GM13976 (cell line): Measurements from ENCODE around the gene TEKT2.

Experiments
- DNase-seq: peaks from one replicate; pipeline ENCODE4 v3.0.0; 2012; ENCODE audit warnings: low spot score
- in situ Hi-C: fragments of 300-500 bp; cut with MboI; formaldehyde crosslinking; loops from one replicate; pipeline ENCODE4 v1.12.0; 2022; ENCODE audit warnings: low sequenced_read_pairs, mixed read lengths, inconsistent platforms; ENCODE audit not compliant: unreplicated experiment
- TF ChIP-seq, protein P1 (sequence below): IDR thresholded peaks from 2 replicates; pipeline ENCODE4 v1.5.1; 2012; ENCODE audit warnings: borderline replicate concordance, mild to moderate bottlenecking; ENCODE audit not compliant: insufficient read depth; ENCODE audit errors: extremely low read depth, missing control alignments, control extremely low read depth

Gene TEKT2

DNA sequence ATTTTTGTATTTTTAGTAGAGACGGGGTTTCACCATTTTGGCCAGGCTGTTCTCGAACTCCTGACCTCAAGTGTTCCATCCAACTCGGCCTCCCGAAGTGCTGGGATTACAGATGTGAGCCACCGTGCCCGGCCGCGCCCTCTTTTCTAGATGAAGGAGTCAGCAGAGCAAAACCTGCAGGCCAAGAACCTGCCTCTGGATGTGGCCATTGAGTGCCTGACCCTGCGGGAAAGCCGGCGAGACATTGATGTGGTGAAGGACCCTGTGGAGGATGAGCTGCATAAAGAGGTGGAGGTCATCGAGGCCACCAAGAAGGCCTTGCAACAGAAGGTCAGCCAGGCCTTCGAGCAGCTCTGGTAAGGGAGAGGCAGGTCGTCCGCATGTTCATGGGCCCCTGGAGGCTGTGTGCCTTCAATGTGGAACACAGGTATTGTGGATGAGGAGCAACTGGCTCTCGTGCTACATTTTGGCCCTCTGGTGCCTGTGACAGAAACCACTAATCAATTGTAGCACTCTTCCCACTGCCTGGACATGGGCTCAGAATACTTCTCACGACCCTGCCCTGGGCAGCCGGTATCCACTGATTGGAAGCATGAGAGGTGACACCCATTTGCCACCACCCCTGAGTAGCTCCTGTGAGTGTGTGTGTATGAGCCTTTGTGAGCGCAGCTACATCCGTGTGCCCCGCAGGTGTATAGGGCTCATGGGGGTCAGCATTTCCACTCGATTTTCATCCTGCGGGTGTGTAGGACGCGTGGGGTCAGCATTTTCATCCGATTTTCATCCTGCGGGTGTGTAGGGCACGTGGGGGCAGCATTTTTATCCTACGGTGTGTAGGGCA lies 2.0 kb downstream of the TEKT2 start:
- in situ Hi-C loops, result no loop called here
- DNase-seq, result no peak
- TF ChIP-seq, protein P1, sequence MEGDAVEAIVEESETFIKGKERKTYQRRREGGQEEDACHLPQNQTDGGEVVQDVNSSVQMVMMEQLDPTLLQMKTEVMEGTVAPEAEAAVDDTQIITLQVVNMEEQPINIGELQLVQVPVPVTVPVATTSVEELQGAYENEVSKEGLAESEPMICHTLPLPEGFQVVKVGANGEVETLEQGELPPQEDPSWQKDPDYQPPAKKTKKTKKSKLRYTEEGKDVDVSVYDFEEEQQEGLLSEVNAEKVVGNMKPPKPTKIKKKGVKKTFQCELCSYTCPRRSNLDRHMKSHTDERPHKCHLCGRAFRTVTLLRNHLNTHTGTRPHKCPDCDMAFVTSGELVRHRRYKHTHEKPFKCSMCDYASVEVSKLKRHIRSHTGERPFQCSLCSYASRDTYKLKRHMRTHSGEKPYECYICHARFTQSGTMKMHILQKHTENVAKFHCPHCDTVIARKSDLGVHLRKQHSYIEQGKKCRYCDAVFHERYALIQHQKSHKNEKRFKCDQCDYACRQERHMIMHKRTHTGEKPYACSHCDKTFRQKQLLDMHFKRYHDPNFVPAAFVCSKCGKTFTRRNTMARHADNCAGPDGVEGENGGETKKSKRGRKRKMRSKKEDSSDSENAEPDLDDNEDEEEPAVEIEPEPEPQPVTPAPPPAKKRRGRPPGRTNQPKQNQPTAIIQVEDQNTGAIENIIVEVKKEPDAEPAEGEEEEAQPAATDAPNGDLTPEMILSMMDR, result no peak

DNA sequence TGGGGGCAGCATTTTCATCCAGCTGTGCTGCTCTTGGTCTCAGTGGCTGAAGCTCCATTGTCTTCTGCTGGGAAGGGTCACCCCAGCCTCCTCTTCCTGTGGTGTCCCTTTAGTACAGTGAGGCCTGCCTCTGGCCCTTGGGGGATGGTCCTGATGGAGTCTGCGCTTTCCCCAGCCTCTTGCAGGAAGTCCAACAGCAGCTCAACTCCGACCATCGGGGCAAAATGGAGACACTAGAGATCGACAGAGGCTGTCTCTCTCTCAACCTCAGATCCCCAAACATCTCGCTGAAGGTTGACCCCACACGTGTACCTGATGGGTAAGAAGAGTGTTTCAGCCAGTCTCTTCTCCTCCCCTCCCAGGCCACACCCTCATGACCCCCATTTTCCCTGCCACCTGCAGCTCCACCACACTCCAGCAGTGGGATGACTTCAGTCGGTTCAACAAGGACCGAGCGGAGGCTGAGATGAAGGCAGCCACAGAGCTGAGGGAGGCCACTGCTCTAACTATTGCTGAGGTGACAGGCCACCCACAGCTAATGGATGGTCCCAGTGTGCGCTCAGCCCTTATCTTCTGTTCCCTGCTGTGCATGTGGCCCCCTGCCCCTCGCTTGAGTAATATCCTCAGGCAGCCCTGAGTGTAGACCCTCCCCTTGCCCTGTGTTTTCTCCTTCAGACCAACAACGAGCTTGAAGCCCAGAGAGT lies 2.8 kb downstream of the TEKT2 start:
- TF ChIP-seq, protein P1, result no peak
- in situ Hi-C loops, result no loop called here
- DNase-seq, result no peak

DNA sequence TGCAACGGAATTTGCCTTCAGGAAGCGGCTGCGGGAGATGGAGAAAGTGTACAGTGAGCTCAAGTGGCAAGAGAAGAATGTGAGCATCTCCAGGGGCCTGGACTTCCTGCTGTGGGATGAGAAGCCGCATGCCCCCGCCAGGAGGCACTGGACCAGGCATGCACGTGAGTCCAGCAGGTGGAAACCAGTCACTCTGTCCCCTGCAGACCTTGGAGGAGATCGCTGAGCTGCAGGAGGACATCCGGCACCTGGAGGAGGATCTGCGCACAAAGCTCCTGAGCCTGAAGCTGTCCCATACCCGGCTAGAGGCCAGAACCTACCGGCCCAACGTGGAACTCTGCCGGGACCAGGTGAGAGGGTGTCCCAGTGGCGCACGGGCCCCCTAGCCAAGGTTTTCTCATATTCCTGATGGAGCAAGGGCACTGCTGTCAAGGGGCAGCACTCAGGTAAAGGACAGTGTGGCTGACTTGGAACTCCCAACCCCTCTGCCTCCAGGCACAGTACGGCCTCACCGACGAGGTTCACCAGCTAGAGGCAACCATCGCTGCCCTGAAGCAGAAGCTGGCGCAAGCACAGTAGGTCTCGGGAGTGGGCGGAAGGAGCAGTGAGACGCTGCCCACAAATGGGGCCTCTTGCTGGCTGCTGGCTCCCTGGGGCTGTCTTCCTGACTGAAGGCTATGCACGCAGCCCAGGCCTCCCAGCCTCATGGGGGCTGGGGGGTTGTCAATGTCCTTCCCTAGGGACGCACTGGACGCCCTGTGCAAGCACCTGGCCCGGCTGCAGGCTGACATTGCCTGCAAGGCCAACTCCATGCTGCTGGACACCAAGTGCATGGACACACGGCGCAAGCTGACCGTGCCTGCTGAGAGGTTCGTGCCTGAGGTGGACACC lies 3.6 kb downstream of the TEKT2 start:
- no peak for DNase-seq
- TF ChIP-seq, protein P1, result no peak
- in situ Hi-C loops, result no loop called here

DNA sequence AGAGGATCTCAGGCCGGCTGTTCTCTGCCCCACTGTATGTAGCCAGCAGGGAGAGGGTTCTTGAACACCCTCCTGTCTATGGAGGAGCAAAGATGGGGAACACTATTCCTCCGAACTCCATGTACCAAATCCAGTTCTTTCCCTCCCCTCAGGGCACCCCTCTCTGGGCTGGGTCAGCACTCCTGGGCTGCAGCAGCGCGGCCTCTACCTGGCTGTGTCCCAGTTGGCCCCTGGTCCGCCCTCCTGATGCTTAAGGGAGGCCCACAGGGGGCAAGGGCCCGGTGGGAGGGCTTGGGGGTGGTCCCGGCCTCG lies 4.3 kb downstream of the TEKT2 start:
- no peak for DNase-seq
- TF ChIP-seq, protein P1, result no peak
- in situ Hi-C loops, result no loop called here

GRCh38 chr1:36088577-36089392 lies 4.9 kb downstream of the TEKT2 start, which contains the start of gene ADPRS:
Gene ADPRS, plus strand, starts transcription at chr1:36088892. Its CDS starts 13 bp downstream, at chr1:36088905.
- in situ Hi-C loops, result no loop called here
- TF ChIP-seq, protein P1, result peak; percentile 98
- DNase-seq, result peak; percentile 97
